WTC11 (cell line): ENCODE measurements around the gene DNTT. TPM values are rescaled to one million over a fixed set of nuclear protein-coding genes. Genes with fewer than 3 reads are reported as not detected.

Experiments used
- ATAC-seq: fragments of 200-7000 bp; cut with Tn5 transposase; 2 replicates; pipeline ENCODE4 v1.10.0; 2021; ENCODE audit warnings: mild to moderate bottlenecking, moderate library complexity
- CTCF ChIA-PET: fragments of 300-600 bp; sonication (Branson Sonifier 250); formaldehyde crosslinking; loops from one replicate; lab custom pipeline; 2021; ENCODE audit warnings: antibody characterized with exemption; lab: Charles Lee
- POLR2A ChIA-PET: fragments of 350-600 bp; sonication (Branson Sonifier 250); formaldehyde crosslinking; loops from one replicate; lab custom pipeline; 2021; ENCODE audit warnings: antibody characterized with exemption; lab: Charles Lee
- DNase-seq: peaks from one replicate; pipeline ENCODE4 v3.0.0; 2021; ENCODE audit warnings: low spot score
- H3K27ac Mint-ChIP-seq: 2 replicates; pipeline ENCODE4 v1.8.0; 2021; ENCODE audit warnings: mixed read lengths
- H3K27me3 Mint-ChIP-seq: 2 replicates; pipeline ENCODE4 v1.8.0; 2021; ENCODE audit warnings: low read depth, mild to moderate bottlenecking, moderate library complexity, mixed read lengths
- H3K36me3 Mint-ChIP-seq: 2 replicates; pipeline ENCODE4 v1.8.0; 2021; ENCODE audit warnings: mixed read lengths
- H3K4me1 Mint-ChIP-seq: 2 replicates; pipeline ENCODE4 v1.8.0; 2022; ENCODE audit warnings: mixed read lengths
- H3K4me3 Mint-ChIP-seq: 2 replicates; pipeline ENCODE4 v1.8.0; 2021; ENCODE audit warnings: mild to moderate bottlenecking, moderate library complexity, mixed read lengths
- H3K9me3 Mint-ChIP-seq: 2 replicates; pipeline ENCODE4 v1.8.0; 2021; ENCODE audit warnings: mixed read lengths
- CREM ChIP-seq: sonication (generic); formaldehyde crosslinking; IDR thresholded peaks from 2 replicates; pipeline ENCODE4 v1.8.1; 2022; ENCODE audit warnings: mild to moderate bottlenecking, missing genetic modification reagents, moderate library complexity
- FOXJ3 ChIP-seq: sonication (generic); formaldehyde crosslinking; IDR thresholded peaks from 2 replicates; pipeline ENCODE4 v1.9.0; 2021; ENCODE audit warnings: missing genetic modification reagents, mild to moderate bottlenecking, borderline replicate concordance
- GTF2I ChIP-seq: fragments of 250-450 bp; sonication (Bioruptor Pico); conservative IDR thresholded peaks from 2 replicates; pipeline ENCODE4 v1.4.0; 2021; ENCODE audit warnings: mild to moderate bottlenecking
- HMGA2 ChIP-seq: fragments of 250-450 bp; sonication (Bioruptor Pico); IDR thresholded peaks from 2 replicates; pipeline ENCODE4 v1.4.0; 2021; ENCODE audit warnings: mild to moderate bottlenecking, moderate library complexity
- MYBL2 ChIP-seq: sonication (generic); formaldehyde crosslinking; IDR thresholded peaks from 2 replicates; pipeline ENCODE4 v1.8.1; 2023; ENCODE audit warnings: mild to moderate bottlenecking, moderate library complexity, missing genetic modification reagents
- NFE2L1 ChIP-seq: sonication (generic); formaldehyde crosslinking; IDR thresholded peaks from 2 replicates; pipeline ENCODE4 v1.8.1; 2023; ENCODE audit warnings: missing genetic modification reagents
- NFYB ChIP-seq: sonication (generic); formaldehyde crosslinking; conservative IDR thresholded peaks from 2 replicates; pipeline ENCODE4 v1.8.0; 2022; ENCODE audit warnings: low read depth, missing genetic modification reagents
- NR1H2 ChIP-seq: sonication (generic); formaldehyde crosslinking; IDR thresholded peaks from 2 replicates; pipeline ENCODE4 v1.9.0; 2021; ENCODE audit warnings: mild to moderate bottlenecking, moderate library complexity, missing genetic modification reagents
- NR3C1 ChIP-seq: sonication (generic); formaldehyde crosslinking; conservative IDR thresholded peaks from 2 replicates; pipeline ENCODE4 v1.8.1; 2023; ENCODE audit warnings: low read depth, mild to moderate bottlenecking, missing genetic modification reagents
- RORB ChIP-seq: fragments of 250-450 bp; sonication (Bioruptor Pico); IDR thresholded peaks from 2 replicates; pipeline ENCODE4 v1.9.0; 2021; ENCODE audit warnings: mild to moderate bottlenecking
- ZNF219 ChIP-seq: sonication (generic); formaldehyde crosslinking; IDR thresholded peaks from 2 replicates; pipeline ENCODE4 v1.8.0; 2023; ENCODE audit warnings: missing genetic modification reagents, mild to moderate bottlenecking, borderline replicate concordance
- total RNA-seq: library from RNA; stranded (reverse); gene quantifications from 3 replicates; pipeline ENCODE4 v1.2.3, GENCODE V29; 2021
- TF ChIP-seq, protein P1 (sequence below): sonication (generic); formaldehyde crosslinking; IDR thresholded peaks from 2 replicates; pipeline ENCODE4 v1.8.1; 2022; ENCODE audit warnings: low read depth, mild to moderate bottlenecking, moderate library complexity, missing genetic modification reagents, borderline replicate concordance
- TF ChIP-seq, protein P2 (sequence below): fragments of 250-450 bp; sonication (Bioruptor Pico); conservative IDR thresholded peaks from 2 replicates; pipeline ENCODE4 v1.9.0; 2021; ENCODE audit warnings: mild to moderate bottlenecking
- TF ChIP-seq, protein P3 (sequence below): sonication (generic); formaldehyde crosslinking; IDR thresholded peaks from 2 replicates; pipeline ENCODE4 v1.8.0; 2022; ENCODE audit warnings: mild to moderate bottlenecking, missing genetic modification reagents
- TF ChIP-seq, protein P4 (sequence below): sonication (generic); formaldehyde crosslinking; IDR thresholded peaks from 2 replicates; pipeline ENCODE4 v1.8.1; 2022; ENCODE audit warnings: missing genetic modification reagents, borderline replicate concordance
- TF ChIP-seq, protein P5 (sequence below): sonication (generic); formaldehyde crosslinking; IDR thresholded peaks from 2 replicates; pipeline ENCODE4 v1.8.1; 2023; ENCODE audit warnings: mild to moderate bottlenecking, missing genetic modification reagents, moderate library complexity
- TF ChIP-seq, protein P6 (sequence below): sonication (generic); formaldehyde crosslinking; IDR thresholded peaks from 2 replicates; pipeline ENCODE4 v1.8.1; 2022; ENCODE audit warnings: mild to moderate bottlenecking, moderate library complexity, missing genetic modification reagents
- TF ChIP-seq, protein P7 (sequence below): sonication (generic); formaldehyde crosslinking; IDR thresholded peaks from 2 replicates; pipeline ENCODE4 v1.8.0; 2023; ENCODE audit warnings: missing genetic modification reagents, mild to moderate bottlenecking, borderline replicate concordance

Gene DNTT
- total RNA-seq, 1 experiment from 2014 or later: not detected

DNA sequence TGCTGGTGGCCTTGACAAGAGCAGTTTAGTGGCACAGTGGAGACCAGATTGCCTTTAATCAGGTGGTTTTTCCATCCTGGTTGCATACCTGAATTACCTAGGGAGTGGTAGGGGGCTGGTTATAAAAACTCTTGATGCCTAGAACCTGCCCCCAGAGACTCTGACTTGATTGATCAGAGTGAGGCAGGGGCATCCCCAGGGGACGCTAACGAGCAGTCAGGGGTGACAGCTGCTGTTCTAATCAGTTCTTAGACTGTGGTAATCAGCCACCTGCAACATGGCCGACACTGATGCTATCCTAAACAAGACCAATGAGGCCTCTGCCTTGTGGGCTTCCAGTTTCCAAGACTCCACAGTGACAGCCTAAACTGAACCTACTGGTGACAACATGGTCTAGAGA is 56.5 kb downstream of the DNTT start:
- Mint-ChIP-seq H3K36me3 (no peaks in the 10 kb centered on the region; the same call in 1 of the 2 replicates), H3K9me3 (peaks cover 2% of the 10 kb centered on the region; the same call in 1 of the 2 replicates), H3K4me3 (no peak overlapping the region), H3K27ac (no peak overlapping the region), H3K4me1 (peaks cover 5% of the 10 kb centered on the region; the same call in 1 of the 2 replicates), H3K27me3 (no peaks in the 10 kb centered on the region; the same call in 1 of the 2 replicates)
- DNase-seq: no peak
- ChIA-PET CTCF (no interaction called here), POLR2A (no interaction called here)
- no peak for ATAC-seq
- no peak for TF ChIP-seq RORB
- TF ChIP-seq, protein P1, sequence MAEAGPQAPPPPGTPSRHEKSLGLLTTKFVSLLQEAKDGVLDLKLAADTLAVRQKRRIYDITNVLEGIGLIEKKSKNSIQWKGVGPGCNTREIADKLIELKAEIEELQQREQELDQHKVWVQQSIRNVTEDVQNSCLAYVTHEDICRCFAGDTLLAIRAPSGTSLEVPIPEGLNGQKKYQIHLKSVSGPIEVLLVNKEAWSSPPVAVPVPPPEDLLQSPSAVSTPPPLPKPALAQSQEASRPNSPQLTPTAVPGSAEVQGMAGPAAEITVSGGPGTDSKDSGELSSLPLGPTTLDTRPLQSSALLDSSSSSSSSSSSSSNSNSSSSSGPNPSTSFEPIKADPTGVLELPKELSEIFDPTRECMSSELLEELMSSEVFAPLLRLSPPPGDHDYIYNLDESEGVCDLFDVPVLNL (CRISPR knock-in tag): no peak
- no peak for TF ChIP-seq NFYB (CRISPR knock-in tag)
- no peak for TF ChIP-seq MYBL2
- TF ChIP-seq, protein P2, sequence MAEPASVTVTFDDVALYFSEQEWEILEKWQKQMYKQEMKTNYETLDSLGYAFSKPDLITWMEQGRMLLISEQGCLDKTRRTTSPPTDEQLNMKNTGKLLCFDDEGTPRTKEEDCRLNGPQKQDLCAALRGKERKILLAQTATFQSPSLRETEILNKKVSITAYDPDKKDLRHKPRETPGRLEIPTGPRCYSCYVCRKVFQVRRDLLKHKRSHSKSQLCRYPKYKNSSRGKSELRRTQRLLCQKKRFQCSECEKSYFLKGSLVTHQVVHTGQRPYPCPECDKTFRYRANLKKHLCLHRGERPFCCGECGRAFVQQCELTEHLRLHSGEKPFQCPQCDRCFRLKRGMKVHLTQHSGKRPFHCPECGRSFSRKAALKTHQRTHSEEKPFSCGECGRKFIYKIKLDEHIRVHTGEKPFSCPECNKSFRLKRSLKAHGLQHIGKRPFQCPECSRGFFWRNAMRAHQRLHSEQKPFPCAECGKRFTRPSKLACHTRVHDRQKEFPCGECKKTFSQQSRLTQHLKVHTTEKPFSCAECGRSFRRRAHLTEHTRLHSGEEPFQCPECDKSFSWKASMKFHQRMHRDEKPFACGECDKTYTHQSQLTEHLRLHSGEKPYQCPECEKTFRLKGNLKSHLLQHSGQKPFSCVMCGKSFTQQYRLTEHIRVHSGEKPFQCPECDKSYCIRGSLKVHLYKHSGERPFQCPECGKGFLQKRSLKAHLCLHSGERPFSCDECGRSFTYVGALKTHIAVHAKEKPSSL: no peak
- TF ChIP-seq GTF2I (CRISPR knock-in tag): no peak

DNA sequence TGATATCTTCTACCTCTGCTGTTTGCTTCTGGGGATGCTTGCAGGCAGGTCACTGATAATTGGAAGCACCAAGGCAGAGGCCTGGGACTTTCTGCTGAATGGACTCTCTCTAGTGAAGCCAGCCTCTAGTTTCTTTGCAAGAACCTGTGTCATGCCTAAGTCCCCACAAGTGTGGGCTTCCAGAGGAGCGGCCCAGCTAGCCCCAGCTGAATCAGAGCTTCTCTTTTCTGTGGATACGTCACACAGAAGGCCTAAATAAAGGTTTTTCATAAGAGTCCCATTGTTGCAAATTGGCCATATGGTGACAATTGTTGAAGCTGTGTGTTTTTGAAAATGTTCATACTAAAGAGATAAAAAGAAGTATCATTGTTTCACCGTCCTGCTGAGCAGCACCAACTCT is 61.3 kb downstream of the DNTT start:
- H3K27ac Mint-ChIP-seq: no peak overlapping the region
- H3K9me3 Mint-ChIP-seq: peaks cover 2% of the 10 kb centered on the region; the same call in 1 of the 2 replicates
- no peaks in the 10 kb centered on the region; the same call in 1 of the 2 replicates for H3K4me1 Mint-ChIP-seq
- ChIA-PET POLR2A (no interaction called here), CTCF (interaction anchor here (0.8 to 2.8 kb wide), 5 partner anchors 10 to 349 kb away, joined by 3 to 8 read pairs (median 4); partner anchors contain the start of gene TLL2)
- ATAC-seq (no peak), DNase-seq (no peak)
- no peaks in the 10 kb centered on the region for H3K36me3 Mint-ChIP-seq
- H3K27me3 Mint-ChIP-seq: no peaks in the 10 kb centered on the region; the same call in 1 of the 2 replicates
- no peak overlapping the region for H3K4me3 Mint-ChIP-seq
- TF ChIP-seq ZNF219 (CRISPR knock-in tag) (no peak), NR1H2 (CRISPR knock-in tag) (no peak), NFYB (CRISPR knock-in tag) (no peak), FOXJ3 (CRISPR knock-in tag) (no peak), CREM (CRISPR knock-in tag) (no peak), NFE2L1 (CRISPR knock-in tag) (no peak), NR3C1 (CRISPR knock-in tag) (no peak)
- TF ChIP-seq, protein P3, sequence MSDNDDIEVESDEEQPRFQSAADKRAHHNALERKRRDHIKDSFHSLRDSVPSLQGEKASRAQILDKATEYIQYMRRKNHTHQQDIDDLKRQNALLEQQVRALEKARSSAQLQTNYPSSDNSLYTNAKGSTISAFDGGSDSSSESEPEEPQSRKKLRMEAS: no peak
- TF ChIP-seq, protein P4, sequence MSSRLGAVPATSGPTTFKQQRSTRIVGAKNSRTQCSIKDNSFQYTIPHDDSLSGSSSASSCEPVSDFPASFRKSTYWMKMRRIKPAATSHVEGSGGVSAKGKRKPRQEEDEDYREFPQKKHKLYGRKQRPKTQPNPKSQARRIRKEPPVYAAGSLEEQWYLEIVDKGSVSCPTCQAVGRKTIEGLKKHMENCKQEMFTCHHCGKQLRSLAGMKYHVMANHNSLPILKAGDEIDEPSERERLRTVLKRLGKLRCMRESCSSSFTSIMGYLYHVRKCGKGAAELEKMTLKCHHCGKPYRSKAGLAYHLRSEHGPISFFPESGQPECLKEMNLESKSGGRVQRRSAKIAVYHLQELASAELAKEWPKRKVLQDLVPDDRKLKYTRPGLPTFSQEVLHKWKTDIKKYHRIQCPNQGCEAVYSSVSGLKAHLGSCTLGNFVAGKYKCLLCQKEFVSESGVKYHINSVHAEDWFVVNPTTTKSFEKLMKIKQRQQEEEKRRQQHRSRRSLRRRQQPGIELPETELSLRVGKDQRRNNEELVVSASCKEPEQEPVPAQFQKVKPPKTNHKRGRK (CRISPR knock-in tag): no peak
- TF ChIP-seq, protein P5, sequence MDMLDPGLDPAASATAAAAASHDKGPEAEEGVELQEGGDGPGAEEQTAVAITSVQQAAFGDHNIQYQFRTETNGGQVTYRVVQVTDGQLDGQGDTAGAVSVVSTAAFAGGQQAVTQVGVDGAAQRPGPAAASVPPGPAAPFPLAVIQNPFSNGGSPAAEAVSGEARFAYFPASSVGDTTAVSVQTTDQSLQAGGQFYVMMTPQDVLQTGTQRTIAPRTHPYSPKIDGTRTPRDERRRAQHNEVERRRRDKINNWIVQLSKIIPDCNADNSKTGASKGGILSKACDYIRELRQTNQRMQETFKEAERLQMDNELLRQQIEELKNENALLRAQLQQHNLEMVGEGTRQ (CRISPR knock-in tag): no peak

DNA sequence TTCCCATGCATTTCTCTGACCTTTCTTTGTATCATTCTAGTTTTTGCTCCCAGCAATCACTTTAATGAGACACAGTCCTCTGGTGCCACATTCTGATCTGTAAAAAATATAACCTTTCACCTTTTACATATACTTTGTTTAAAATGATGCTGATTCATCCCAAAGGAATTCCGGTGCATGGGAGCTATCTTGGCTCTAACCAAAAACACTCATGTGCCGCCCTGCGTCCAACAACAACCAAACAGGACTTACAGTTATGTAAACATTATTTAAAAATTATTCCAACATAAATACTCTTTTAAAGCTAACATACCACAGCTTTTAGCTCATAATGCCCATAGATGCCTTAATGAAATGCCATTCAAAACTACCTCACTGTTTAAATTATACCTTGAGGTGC is 62.3 kb downstream of the DNTT start:
- Mint-ChIP-seq H3K27ac (no peak overlapping the region), H3K9me3 (peaks cover 2% of the 10 kb centered on the region; the same call in 1 of the 2 replicates), H3K4me1 (no peaks in the 10 kb centered on the region; the same call in 1 of the 2 replicates), H3K36me3 (no peaks in the 10 kb centered on the region), H3K4me3 (no peak overlapping the region), H3K27me3 (no peaks in the 10 kb centered on the region; the same call in 1 of the 2 replicates)
- no peak for DNase-seq
- CTCF ChIA-PET: interaction anchor here (0.8 to 2.8 kb wide), 7 partner anchors 9 to 350 kb away, joined by 3 to 8 read pairs (median 4); partner anchors contain the start of gene TLL2
- ATAC-seq: no peak
- POLR2A ChIA-PET: no interaction called here
- TF ChIP-seq, protein P6, sequence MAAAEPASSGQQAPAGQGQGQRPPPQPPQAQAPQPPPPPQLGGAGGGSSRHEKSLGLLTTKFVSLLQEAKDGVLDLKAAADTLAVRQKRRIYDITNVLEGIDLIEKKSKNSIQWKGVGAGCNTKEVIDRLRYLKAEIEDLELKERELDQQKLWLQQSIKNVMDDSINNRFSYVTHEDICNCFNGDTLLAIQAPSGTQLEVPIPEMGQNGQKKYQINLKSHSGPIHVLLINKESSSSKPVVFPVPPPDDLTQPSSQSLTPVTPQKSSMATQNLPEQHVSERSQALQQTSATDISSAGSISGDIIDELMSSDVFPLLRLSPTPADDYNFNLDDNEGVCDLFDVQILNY (CRISPR knock-in tag): no peak
- TF ChIP-seq, protein P7, sequence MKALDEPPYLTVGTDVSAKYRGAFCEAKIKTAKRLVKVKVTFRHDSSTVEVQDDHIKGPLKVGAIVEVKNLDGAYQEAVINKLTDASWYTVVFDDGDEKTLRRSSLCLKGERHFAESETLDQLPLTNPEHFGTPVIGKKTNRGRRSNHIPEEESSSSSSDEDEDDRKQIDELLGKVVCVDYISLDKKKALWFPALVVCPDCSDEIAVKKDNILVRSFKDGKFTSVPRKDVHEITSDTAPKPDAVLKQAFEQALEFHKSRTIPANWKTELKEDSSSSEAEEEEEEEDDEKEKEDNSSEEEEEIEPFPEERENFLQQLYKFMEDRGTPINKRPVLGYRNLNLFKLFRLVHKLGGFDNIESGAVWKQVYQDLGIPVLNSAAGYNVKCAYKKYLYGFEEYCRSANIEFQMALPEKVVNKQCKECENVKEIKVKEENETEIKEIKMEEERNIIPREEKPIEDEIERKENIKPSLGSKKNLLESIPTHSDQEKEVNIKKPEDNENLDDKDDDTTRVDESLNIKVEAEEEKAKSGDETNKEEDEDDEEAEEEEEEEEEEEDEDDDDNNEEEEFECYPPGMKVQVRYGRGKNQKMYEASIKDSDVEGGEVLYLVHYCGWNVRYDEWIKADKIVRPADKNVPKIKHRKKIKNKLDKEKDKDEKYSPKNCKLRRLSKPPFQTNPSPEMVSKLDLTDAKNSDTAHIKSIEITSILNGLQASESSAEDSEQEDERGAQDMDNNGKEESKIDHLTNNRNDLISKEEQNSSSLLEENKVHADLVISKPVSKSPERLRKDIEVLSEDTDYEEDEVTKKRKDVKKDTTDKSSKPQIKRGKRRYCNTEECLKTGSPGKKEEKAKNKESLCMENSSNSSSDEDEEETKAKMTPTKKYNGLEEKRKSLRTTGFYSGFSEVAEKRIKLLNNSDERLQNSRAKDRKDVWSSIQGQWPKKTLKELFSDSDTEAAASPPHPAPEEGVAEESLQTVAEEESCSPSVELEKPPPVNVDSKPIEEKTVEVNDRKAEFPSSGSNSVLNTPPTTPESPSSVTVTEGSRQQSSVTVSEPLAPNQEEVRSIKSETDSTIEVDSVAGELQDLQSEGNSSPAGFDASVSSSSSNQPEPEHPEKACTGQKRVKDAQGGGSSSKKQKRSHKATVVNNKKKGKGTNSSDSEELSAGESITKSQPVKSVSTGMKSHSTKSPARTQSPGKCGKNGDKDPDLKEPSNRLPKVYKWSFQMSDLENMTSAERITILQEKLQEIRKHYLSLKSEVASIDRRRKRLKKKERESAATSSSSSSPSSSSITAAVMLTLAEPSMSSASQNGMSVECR (CRISPR knock-in tag): no peak
- no peak for TF ChIP-seq HMGA2 (CRISPR knock-in tag)
